A673 (cell line): Measurements from ENCODE around the gene RNF220. TPM values are rescaled to one million over a fixed set of nuclear protein-coding genes. Genes with fewer than 3 reads are reported as not detected.

Experiments used
- BruUV-seq: library from RNA; stranded (reverse); fragments of 400-500 nt; replicated peaks from 2 replicates; lab custom pipeline; 2021; lab: Mats Ljungman, UMichigan
- CTCF ChIA-PET: fragments of 300-600 bp; sonication (Branson Sonifier 250); formaldehyde crosslinking; loops from one replicate; lab custom pipeline; 2022; ENCODE audit warnings: antibody characterized with exemption; lab: Charles Lee
- POLR2A ChIA-PET: fragments of 300-600 bp; sonication (Branson Sonifier 250); formaldehyde crosslinking; loops from one replicate; lab custom pipeline; 2022; ENCODE audit warnings: antibody characterized with exemption; ENCODE audit not compliant: low non-redundant PET; lab: Charles Lee
- DNase-seq: peaks from one replicate; pipeline ENCODE4 v3.0.0-alpha.2; 2015; ENCODE audit warnings: low spot score
- H3K27ac ChIP-seq: fragments of 200-600 bp; sonication (generic); 2 replicates; pipeline ENCODE4 v1.5.1; 2016; ENCODE audit warnings: mixed run types, low read depth, mild to moderate bottlenecking, mixed read lengths, antibody characterized with exemption, low read length; ENCODE audit not compliant: poor library complexity, severe bottlenecking
- H3K27me3 ChIP-seq: fragments of 200-600 bp; sonication (generic); replicated peaks from 2 replicates; pipeline ENCODE4 v1.6.1; 2017; ENCODE audit warnings: mixed run types, low read depth, mild to moderate bottlenecking, mixed read lengths, antibody characterized with exemption, low read length; ENCODE audit not compliant: insufficient read depth, poor library complexity
- H3K36me3 ChIP-seq: fragments of 200-600 bp; sonication (generic); 2 replicates; pipeline ENCODE4 v1.6.1; 2016; ENCODE audit warnings: mixed run types, mild to moderate bottlenecking, mixed read lengths, antibody characterized with exemption, low read length; ENCODE audit not compliant: insufficient read depth, poor library complexity, severe bottlenecking
- H3K4me1 ChIP-seq: fragments of 200-600 bp; sonication (generic); 2 replicates; pipeline ENCODE4 v1.6.1; 2017; ENCODE audit warnings: mixed run types, mild to moderate bottlenecking, mixed read lengths, antibody characterized with exemption, low read length; ENCODE audit not compliant: insufficient read depth, poor library complexity, severe bottlenecking
- H3K4me3 ChIP-seq: fragments of 200-600 bp; sonication (generic); 2 replicates; pipeline ENCODE4 v1.5.1; 2016; ENCODE audit warnings: low read depth, mixed run types, mild to moderate bottlenecking, mixed read lengths, low read length; ENCODE audit not compliant: poor library complexity, severe bottlenecking
- H3K9me3 ChIP-seq: fragments of 200-600 bp; sonication (generic); 2 replicates; pipeline ENCODE4 v1.6.1; 2016; ENCODE audit warnings: mixed run types, low read depth, mild to moderate bottlenecking, mixed read lengths, antibody characterized with exemption, low read length; ENCODE audit not compliant: poor library complexity, severe bottlenecking
- CTCF ChIP-seq: fragments of 300-800, 200-600 bp; sonication (generic); conservative IDR thresholded peaks from 2 replicates; pipeline ENCODE4 v1.5.1; 2017; ENCODE audit warnings: low read depth, mild to moderate bottlenecking, antibody characterized with exemption, low read length, moderate library complexity, mixed read lengths
- EZH2 ChIP-seq: fragments of 200-600 bp; sonication (generic); IDR thresholded peaks from 2 replicates; pipeline ENCODE4 v1.6.1; 2017; ENCODE audit warnings: borderline replicate concordance, low read depth, mild to moderate bottlenecking, mixed read lengths, antibody characterized with exemption, low read length; ENCODE audit not compliant: poor library complexity, severe bottlenecking
- intact Hi-C: fragments of 100-400 bp; cut with micrococcal nuclease; formaldehyde crosslinking; loops from one replicate; pipeline ENCODE4 v1.10.0; 2022; ENCODE audit not compliant: unreplicated experiment
- total RNA-seq: library from RNA; stranded (reverse); gene quantifications from 2 replicates; pipeline ENCODE4 v1.2.3, GENCODE V29; 2021

The RNF220 gene
- total RNA-seq, 1 experiment from 2014 or later, result 80.6 TPM

GRCh38 chr1:44467566-44467965, 62.5 kb downstream of the RNF220 start:
- H3K4me1 ChIP-seq, result no peaks in the 10 kb centered on the region
- no peaks in the 10 kb centered on the region for H3K27me3 ChIP-seq
- intact Hi-C loops, result no loop called here
- no peaks in the 10 kb centered on the region for H3K36me3 ChIP-seq
- no peak overlapping the region for H3K4me3 ChIP-seq
- ChIA-PET POLR2A (no interaction called here), CTCF (no interaction called here)
- DNase-seq, result no peak
- BruUV-seq, result no TSS peak
- no peaks in the 10 kb centered on the region for H3K9me3 ChIP-seq
- no peak for TF ChIP-seq EZH2
- TF ChIP-seq CTCF, result no peak
- no peak overlapping the region for H3K27ac ChIP-seq

- H3K27me3 ChIP-seq, result no peaks in the 10 kb centered on the region
- no peaks in the 10 kb centered on the region for H3K4me1 ChIP-seq
- intact Hi-C loops, result no loop called here
- no peaks in the 10 kb centered on the region for H3K9me3 ChIP-seq
- TF ChIP-seq EZH2 (no peak), CTCF (no peak)
- POLR2A ChIA-PET, result no interaction called here
- DNase-seq, result no peak
- H3K36me3 ChIP-seq, result no peaks in the 10 kb centered on the region
- H3K4me3 ChIP-seq, result no peak overlapping the region
- CTCF ChIA-PET, result no interaction called here
- BruUV-seq, result no TSS peak
- no peak overlapping the region for H3K27ac ChIP-seq
Observed at GRCh38 chr1:44471911-44472453, 66.9 kb downstream of the RNF220 start.

GRCh38 chr1:44472620-44473525, 67.8 kb downstream of the RNF220 start:
- BruUV-seq, result no TSS peak
- intact Hi-C loops, result no loop called here
- no peak for DNase-seq
- no peak overlapping the region for H3K27ac ChIP-seq
- TF ChIP-seq CTCF, result no peak
- TF ChIP-seq EZH2, result no peak
- no peaks in the 10 kb centered on the region for H3K4me1 ChIP-seq
- ChIA-PET CTCF (no interaction called here), POLR2A (no interaction called here)
- H3K36me3 ChIP-seq, result no peaks in the 10 kb centered on the region
- H3K4me3 ChIP-seq, result no peak overlapping the region
- H3K27me3 ChIP-seq, result no peaks in the 10 kb centered on the region
- no peaks in the 10 kb centered on the region for H3K9me3 ChIP-seq
